Stomach (tissue), 9 donors: Measurements from ENCODE around the gene CDC20B. TPM values are rescaled to one million over a fixed set of nuclear protein-coding genes. Genes with fewer than 3 reads are reported as not detected.
A peak's percentile ranks its signal among the peaks of the same experiment; 100 is the strongest.

ENCODE experiments used
- DNase-seq, 2 donors: peaks; one replicate each; pipeline versions ENCODE4 v3.0.0 to v3.0.0-alpha.2; 2013 to 2019
- H3K27ac ChIP-seq, 5 donors: fragments of 200-600 bp in 4 of 5; sonication (generic) in 4 of 5; one replicate each; pipeline ENCODE4 v1.5.1; 2013 to 2019; ENCODE audit warnings: mild to moderate bottlenecking in 1 of 5, moderate library complexity in 1 of 5
- H3K27me3 ChIP-seq, 3 donors: fragments of 200-600 bp; sonication (generic); one replicate each; pipeline ENCODE4 v1.5.1; 2017 to 2019; ENCODE audit warnings: mixed run types in 1 of 3
- H3K36me3 ChIP-seq, 4 donors: fragments of 200-600 bp; sonication (generic); 1 replicate in 3 of 4; 2 replicates in 1 of 4; pipeline ENCODE4 v1.5.1; 2016 to 2019
- H3K4me1 ChIP-seq, 4 donors: fragments of 200-600 bp; sonication (generic); one replicate each; pipeline ENCODE4 v1.5.1; 2016 to 2019
- H3K4me3 ChIP-seq, 4 donors: fragments of 200-600 bp; sonication (generic) in 3 of 4; one replicate each; pipeline ENCODE4 v1.5.1; 2016 to 2019; ENCODE audit warnings: mild to moderate bottlenecking in 1 of 4
- H3K9me3 ChIP-seq, 4 donors: fragments of 200-600 bp; sonication (generic); one replicate each; pipeline ENCODE4 v1.5.1; 2016 to 2019
- CTCF ChIP-seq, 7 experiments: fragments of 450-650 bp in 4 of 7; fragments of 200-600 bp in 3 of 7; sonication (generic) in 3 of 7; IDR thresholded peaks; one replicate each; pipeline ENCODE4 v1.5.1; 2016 to 2019; ENCODE audit warnings: antibody characterized with exemption in 7 of 7, control low read depth in 2 of 7, mild to moderate bottlenecking in 1 of 7
- EP300 ChIP-seq: sonication (generic); formaldehyde crosslinking; IDR thresholded peaks from one replicate; pipeline ENCODE4 v1.6.1; 2017; ENCODE audit warnings: antibody characterized with exemption
- POLR2A ChIP-seq, 4 donors: fragments of 450-650 bp; IDR thresholded peaks; one replicate each; pipeline ENCODE4 v1.6.1; 2016; ENCODE audit warnings: antibody characterized with exemption in 4 of 4, control low read depth in 2 of 4, mild to moderate bottlenecking in 1 of 4, moderate library complexity in 1 of 4
- POLR2AphosphoS5 ChIP-seq, 3 donors: sonication (generic); formaldehyde crosslinking; IDR thresholded peaks; one replicate each; pipeline ENCODE4 v1.6.1; 2016; ENCODE audit warnings: antibody characterized with exemption in 3 of 3
- WGBS, 5 donors: extraction: QIAGEN DNeasy Blood & Tissue Kit in 3 of 5; methylation state at CpG; one replicate each; pipeline versions ENCODE4 v1.1.5 to v1.1.7; 2013 to 2018; 5-methylcytosine and 5-hydroxymethylcytosine counted together
- intact Hi-C: fragments of 100-400 bp; cut with DNase I; formaldehyde crosslinking; loops from one replicate; pipeline ENCODE4 v1.15.1; 2023; ENCODE audit warnings: low total_unique reads
- polyA plus RNA-seq, 3 donors: library from polyadenylated mRNA; stranded (reverse); fragments of 200-250 nt; gene quantifications; one replicate each; pipeline ENCODE4 v1.2.3, GENCODE V29; 2013
- total RNA-seq, 5 donors: library from RNA; depleted of rRNA; stranded (reverse); fragments of >200 nt; gene quantifications; one replicate each; pipeline versions ENCODE4 v1.1.0 to v1.2.3, GENCODE V29; 2014 to 2016
- donor health status: healthy with polysubstance abuse.
- donor health status: Bipolar disorder and iron deficiency.
- donor health status: healthy.

CDC20B gene
- total and polyA plus RNA-seq, 8 donors = not detected

- intact Hi-C loops = no loop called here
- peak overlapping the region in 4 of 5 donors; percentile 70 to 80 (median 76) for H3K27ac ChIP-seq
- H3K36me3 ChIP-seq = no peaks in the 10 kb centered on the region
- H3K9me3 ChIP-seq = no peaks in the 10 kb centered on the region
- peaks cover 23 to 31% (median 26%) of the 10 kb centered on the region in 4 donors for H3K4me1 ChIP-seq
- TF ChIP-seq POLR2AphosphoS5 (IDR thresholded peaks at IDR 0.05) (no peak), POLR2A (IDR thresholded peaks at IDR 0.05) (no peak), EP300 (no peak), CTCF (IDR thresholded peaks at IDR 0.05) (no peak)
- no peak for DNase-seq
- no peak overlapping the region for H3K4me3 ChIP-seq
- H3K27me3 ChIP-seq = peaks cover 0 to 76% (median 44%) of the 10 kb centered on the region in 3 donors
- WGBS, 5 donors = 56 to 84% (median 76%) methylated on average over 3 of the region's 3 CpGs
Observed at GRCh38 chr5:55219770-55220169, 46.8 kb upstream of the CDC20B start.

- TF ChIP-seq EP300 (no peak), POLR2AphosphoS5 (IDR thresholded peaks at IDR 0.05) (peak in 2 of 3 donors; percentile 66 to 88), CTCF (IDR thresholded peaks at IDR 0.05) (peak in 1 of 7 experiments; percentile 6)
- intact Hi-C loops = no loop called here
- Histone ChIP-seq H3K27me3 (peaks cover 0 to 68% (median 41%) of the 10 kb centered on the region in 3 donors), H3K36me3 (no peaks in the 10 kb centered on the region), H3K4me3 (no peak overlapping the region), H3K9me3 (no peaks in the 10 kb centered on the region), H3K27ac (peak overlapping the region in 4 of 5 donors; percentile 70 to 80 (median 76)), H3K4me1 (peaks cover 23 to 31% (median 26%) of the 10 kb centered on the region in 4 donors)
- 10 to 41% (median 26%) methylated on average over 4 of the region's 4 CpGs for WGBS, 5 donors
- DNase-seq = peak; percentile 95 to 97
Observed at GRCh38 chr5:55218967-55219366, 46.0 kb upstream of the CDC20B start.

GRCh38 chr5:55211184-55211874 is 38.4 kb upstream of the CDC20B start:
- TF ChIP-seq POLR2AphosphoS5 (IDR thresholded peaks at IDR 0.05) = no peak
- no peak for TF ChIP-seq EP300
- TF ChIP-seq CTCF (IDR thresholded peaks at IDR 0.05) = no peak
- TF ChIP-seq POLR2A (IDR thresholded peaks at IDR 0.05) = no peak
- Histone ChIP-seq H3K4me3 (no peak overlapping the region), H3K27ac (no peak overlapping the region), H3K4me1 (no peaks in the 10 kb centered on the region), H3K9me3 (no peaks in the 10 kb centered on the region), H3K27me3 (peaks cover 0 to 10% (median 0%) of the 10 kb centered on the region in 3 donors), H3K36me3 (no peaks in the 10 kb centered on the region)
- WGBS, 5 donors = 67 to 78% (median 74%) methylated on average over 2 of the region's 2 CpGs
- intact Hi-C loops = no loop called here
- DNase-seq = no peak

GRCh38 chr5:55205001-55205400 is 32.0 kb upstream of the CDC20B start:
- Histone ChIP-seq H3K4me1 (no peaks in the 10 kb centered on the region), H3K27me3 (peaks cover 0 to 15% (median 0%) of the 10 kb centered on the region in 3 donors), H3K4me3 (no peak overlapping the region), H3K36me3 (no peaks in the 10 kb centered on the region), H3K9me3 (no peaks in the 10 kb centered on the region), H3K27ac (no peak overlapping the region)
- TF ChIP-seq EP300 (no peak), POLR2A (IDR thresholded peaks at IDR 0.05) (no peak), CTCF (IDR thresholded peaks at IDR 0.05) (no peak), POLR2AphosphoS5 (IDR thresholded peaks at IDR 0.05) (no peak)
- WGBS, 5 donors = 53 to 77% (median 71%) methylated on average over 2 of the region's 2 CpGs
- no peak for DNase-seq
- intact Hi-C loops = no loop called here
